ENCODE results near the gene OPN4.
"Not testable (repeated sequence)": the region's sequence is repeated elsewhere in the genome, so short reads cannot be mapped to it uniquely, and the experiment has no call there.

The OPN4 gene

DNA sequence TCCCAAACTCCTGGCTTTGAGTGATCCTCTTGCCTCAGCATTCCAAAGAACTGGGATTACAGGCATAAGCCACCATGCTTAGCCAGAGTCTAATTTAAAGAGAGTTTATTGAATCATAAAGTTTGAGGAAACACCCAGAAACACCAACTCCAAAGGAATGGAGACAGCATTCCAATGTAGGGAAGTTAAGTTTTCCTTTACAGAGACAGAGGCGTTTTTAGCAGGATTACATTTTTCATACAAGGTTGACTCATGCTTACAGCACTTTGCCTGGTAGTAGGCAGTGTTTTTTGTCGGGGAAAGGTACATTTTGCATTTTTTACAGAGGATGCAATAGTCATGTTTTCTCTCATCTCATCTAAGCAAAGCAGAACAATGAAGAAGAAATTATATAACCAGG lies 18.9 kb upstream of the OPN4 start:
- ATAC-seq (replicated peaks; ENCODE audit: extremely low read depth, poor library complexity, severe bottlenecking) (no peak), DNase-seq (ENCODE audit: low spot score in 2 of 2) (no peak)
- no peak overlapping the region for H3K27ac Mint-ChIP-seq (ENCODE audit: low read depth)
- no peaks in the 10 kb centered on the region for H3K9me3 Mint-ChIP-seq
- peaks cover 5% of the 10 kb centered on the region for H3K4me1 Mint-ChIP-seq
- H3K4me3 Mint-ChIP-seq = no peak overlapping the region
- peaks cover under 1% of the 10 kb centered on the region for H3K36me3 Mint-ChIP-seq (ENCODE audit: insufficient read depth)
- peaks cover 75% of the 10 kb centered on the region for H3K27me3 Mint-ChIP-seq

GRCh38 chr10:86636311-86636710 lies 18.0 kb upstream of the OPN4 start:
- DNase-seq (ENCODE audit: low spot score in 2 of 2) = no peak
- Mint-ChIP-seq H3K4me3 (no peak overlapping the region), H3K4me1 (peaks cover 5% of the 10 kb centered on the region), H3K36me3 (ENCODE audit: insufficient read depth) (peaks cover 1% of the 10 kb centered on the region), H3K9me3 (no peaks in the 10 kb centered on the region), H3K27me3 (peaks cover 68% of the 10 kb centered on the region), H3K27ac (ENCODE audit: low read depth) (no peak overlapping the region)
- no peak for ATAC-seq (replicated peaks; ENCODE audit: extremely low read depth, poor library complexity, severe bottlenecking)

DNA sequence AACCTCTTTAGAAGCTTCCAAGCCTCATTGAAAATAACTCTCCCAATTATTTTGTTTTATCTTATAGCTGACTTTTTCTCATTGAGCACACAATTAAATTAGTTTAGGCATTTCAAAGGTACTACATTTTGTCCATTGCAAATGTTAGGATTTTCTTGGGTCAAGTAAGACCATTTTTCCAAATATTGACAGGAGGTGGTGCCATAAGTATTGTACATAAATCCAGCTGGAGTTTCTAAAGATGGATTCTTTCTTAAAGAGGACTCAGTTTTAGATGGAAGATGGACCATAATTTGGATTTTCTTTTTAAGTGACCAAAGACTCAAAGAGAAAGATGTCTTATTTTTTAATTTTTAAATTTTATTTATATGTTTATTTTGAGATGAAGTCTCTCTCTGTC lies 12.3 kb upstream of the OPN4 start:
- no peaks in the 10 kb centered on the region for H3K9me3 Mint-ChIP-seq
- no peak for ATAC-seq (replicated peaks; ENCODE audit: extremely low read depth, poor library complexity, severe bottlenecking)

GRCh38 chr10:86642499-86642898 lies 11.8 kb upstream of the OPN4 start:
- Mint-ChIP-seq H3K9me3 (no peaks in the 10 kb centered on the region), H3K27me3 (peaks cover 22% of the 10 kb centered on the region), H3K27ac (ENCODE audit: low read depth) (no peak overlapping the region), H3K4me3 (no peak overlapping the region), H3K36me3 (ENCODE audit: insufficient read depth) (peaks cover 1% of the 10 kb centered on the region), H3K4me1 (peaks cover 7% of the 10 kb centered on the region)
- DNase-seq (ENCODE audit: low spot score in 2 of 2) (no peak), ATAC-seq (replicated peaks; ENCODE audit: extremely low read depth, poor library complexity, severe bottlenecking) (no peak)

More for the DNA sequence above, 12.3 kb upstream of the OPN4 start:
- peaks cover 7% of the 10 kb centered on the region for H3K4me1 Mint-ChIP-seq
- H3K4me3 Mint-ChIP-seq = no peak overlapping the region
- no peak for DNase-seq (ENCODE audit: low spot score in 2 of 2)
- no peak overlapping the region for H3K27ac Mint-ChIP-seq (ENCODE audit: low read depth)
- peaks cover 22% of the 10 kb centered on the region for H3K27me3 Mint-ChIP-seq
- H3K36me3 Mint-ChIP-seq (ENCODE audit: insufficient read depth) = peaks cover 1% of the 10 kb centered on the region

GRCh38 chr10:86644152-86644793 lies 10.1 kb upstream of the OPN4 start:
- H3K36me3 Mint-ChIP-seq (ENCODE audit: insufficient read depth) = peaks cover 1% of the 10 kb centered on the region
- peaks cover 7% of the 10 kb centered on the region for H3K4me1 Mint-ChIP-seq
- no peak overlapping the region for H3K4me3 Mint-ChIP-seq
- no peaks in the 10 kb centered on the region for H3K9me3 Mint-ChIP-seq
- H3K27me3 Mint-ChIP-seq = peaks cover 13% of the 10 kb centered on the region
- ATAC-seq (replicated peaks; ENCODE audit: extremely low read depth, poor library complexity, severe bottlenecking) (no peak), DNase-seq (ENCODE audit: low spot score in 2 of 2) (no peak)
- H3K27ac Mint-ChIP-seq (ENCODE audit: low read depth) = no peak overlapping the region

DNA sequence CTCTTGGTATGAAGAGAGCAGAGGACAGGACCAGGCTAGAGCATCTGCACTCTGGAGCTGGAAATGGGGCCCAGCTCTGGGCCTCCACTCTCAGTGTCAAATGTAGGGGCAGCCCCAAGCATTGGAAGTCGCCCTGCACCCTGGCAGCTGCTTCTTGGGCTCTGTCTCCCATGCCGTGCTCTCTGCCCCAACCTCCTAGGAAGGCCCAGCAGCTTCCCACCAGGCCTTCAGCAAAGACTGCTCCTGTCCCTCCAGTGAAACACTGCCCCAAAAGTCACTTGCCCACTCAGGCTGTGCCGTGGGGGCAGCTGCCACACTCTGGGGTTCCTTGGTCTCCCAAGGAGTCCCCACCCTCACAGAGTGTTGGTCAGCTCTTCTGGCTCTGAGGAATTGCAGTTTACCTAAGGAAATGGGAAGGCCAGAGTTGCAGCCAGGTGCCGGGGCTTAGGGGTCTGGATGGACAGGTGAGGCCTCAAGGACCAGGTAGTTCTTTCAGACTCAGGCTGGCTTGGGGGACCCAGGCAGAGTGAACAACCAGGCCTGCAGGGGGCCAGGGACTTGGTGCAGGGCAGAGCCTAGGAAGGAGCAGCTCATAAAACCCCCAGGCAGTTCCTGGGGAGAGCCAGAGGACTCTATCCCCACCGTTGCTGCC lies 9.4 kb upstream of the OPN4 start:
- Mint-ChIP-seq H3K27ac (ENCODE audit: low read depth) (no peak overlapping the region), H3K9me3 (no peaks in the 10 kb centered on the region), H3K36me3 (ENCODE audit: insufficient read depth) (peaks cover 1% of the 10 kb centered on the region), H3K4me1 (peaks cover 7% of the 10 kb centered on the region), H3K27me3 (peaks cover 6% of the 10 kb centered on the region), H3K4me3 (no peak overlapping the region)
- DNase-seq (ENCODE audit: low spot score in 2 of 2) = peak in 1 of 2 donors; percentile 8
- no peak for ATAC-seq (replicated peaks; ENCODE audit: extremely low read depth, poor library complexity, severe bottlenecking)

GRCh38 chr10:86645621-86646165 lies 8.7 kb upstream of the OPN4 start:
- H3K27me3 Mint-ChIP-seq; H3K4me3 Mint-ChIP-seq; H3K4me1 Mint-ChIP-seq; H3K27ac Mint-ChIP-seq (ENCODE audit: low read depth); H3K9me3 Mint-ChIP-seq; H3K36me3 Mint-ChIP-seq (ENCODE audit: insufficient read depth); ATAC-seq (replicated peaks; ENCODE audit: extremely low read depth, poor library complexity, severe bottlenecking): not testable (repeated sequence)
- DNase-seq (ENCODE audit: low spot score in 2 of 2) = peak; percentile 0 to 5

DNA sequence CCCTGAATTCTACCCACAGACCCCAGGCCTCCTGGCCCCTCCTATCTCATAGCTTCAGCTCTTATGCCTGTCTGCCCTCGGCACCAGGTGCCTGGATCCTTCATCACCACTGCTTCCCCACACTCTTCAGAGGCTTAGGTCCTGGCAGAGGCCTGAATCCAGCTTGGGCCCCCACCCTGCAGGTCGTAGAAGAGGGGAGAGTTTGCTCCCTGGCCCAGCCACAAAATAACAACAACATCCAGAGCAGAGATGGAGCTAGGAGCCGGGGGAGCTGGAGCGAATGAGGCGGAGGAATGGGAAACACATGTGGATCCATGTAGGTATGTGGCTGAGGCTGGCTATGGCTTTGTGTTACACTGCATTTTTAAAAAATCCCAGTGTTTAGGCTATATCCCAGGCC lies 7.8 kb upstream of the OPN4 start:
- DNase-seq (ENCODE audit: low spot score in 2 of 2) (no peak), ATAC-seq (replicated peaks; ENCODE audit: extremely low read depth, poor library complexity, severe bottlenecking) (no peak)
- H3K27ac Mint-ChIP-seq (ENCODE audit: low read depth) = no peak overlapping the region
- H3K27me3 Mint-ChIP-seq = peaks cover 7% of the 10 kb centered on the region
- no peaks in the 10 kb centered on the region for H3K9me3 Mint-ChIP-seq
- no peak overlapping the region for H3K4me3 Mint-ChIP-seq
- no peaks in the 10 kb centered on the region for H3K36me3 Mint-ChIP-seq (ENCODE audit: insufficient read depth)
- H3K4me1 Mint-ChIP-seq = peaks cover 7% of the 10 kb centered on the region

DNA sequence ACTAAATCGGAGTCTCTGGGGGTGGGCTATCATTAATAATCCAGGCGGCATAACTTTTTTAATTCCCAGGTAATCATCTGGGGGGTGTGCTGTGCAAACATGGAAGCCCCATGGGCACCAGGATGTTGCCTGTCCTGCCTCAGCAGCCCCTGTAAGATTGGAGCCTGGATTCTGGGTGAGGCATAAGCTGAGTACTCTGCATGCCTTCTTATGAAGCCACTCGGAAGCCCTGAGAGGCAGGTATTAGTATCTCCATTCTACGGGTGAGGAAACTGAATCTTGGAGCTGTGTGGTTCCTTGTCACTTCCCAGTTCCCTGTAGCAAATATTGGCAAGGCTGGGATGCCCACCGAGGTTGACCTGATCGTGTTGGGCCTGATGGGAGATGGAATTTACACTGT lies 7.4 kb upstream of the OPN4 start:
- peaks cover 7% of the 10 kb centered on the region for H3K4me1 Mint-ChIP-seq
- H3K36me3 Mint-ChIP-seq (ENCODE audit: insufficient read depth) = no peaks in the 10 kb centered on the region
- H3K9me3 Mint-ChIP-seq = no peaks in the 10 kb centered on the region
- H3K27ac Mint-ChIP-seq (ENCODE audit: low read depth) = no peak overlapping the region
- H3K4me3 Mint-ChIP-seq = no peak overlapping the region
- ATAC-seq (replicated peaks; ENCODE audit: extremely low read depth, poor library complexity, severe bottlenecking) = no peak
- peaks cover 7% of the 10 kb centered on the region for H3K27me3 Mint-ChIP-seq
- no peak for DNase-seq (ENCODE audit: low spot score in 2 of 2)

DNA sequence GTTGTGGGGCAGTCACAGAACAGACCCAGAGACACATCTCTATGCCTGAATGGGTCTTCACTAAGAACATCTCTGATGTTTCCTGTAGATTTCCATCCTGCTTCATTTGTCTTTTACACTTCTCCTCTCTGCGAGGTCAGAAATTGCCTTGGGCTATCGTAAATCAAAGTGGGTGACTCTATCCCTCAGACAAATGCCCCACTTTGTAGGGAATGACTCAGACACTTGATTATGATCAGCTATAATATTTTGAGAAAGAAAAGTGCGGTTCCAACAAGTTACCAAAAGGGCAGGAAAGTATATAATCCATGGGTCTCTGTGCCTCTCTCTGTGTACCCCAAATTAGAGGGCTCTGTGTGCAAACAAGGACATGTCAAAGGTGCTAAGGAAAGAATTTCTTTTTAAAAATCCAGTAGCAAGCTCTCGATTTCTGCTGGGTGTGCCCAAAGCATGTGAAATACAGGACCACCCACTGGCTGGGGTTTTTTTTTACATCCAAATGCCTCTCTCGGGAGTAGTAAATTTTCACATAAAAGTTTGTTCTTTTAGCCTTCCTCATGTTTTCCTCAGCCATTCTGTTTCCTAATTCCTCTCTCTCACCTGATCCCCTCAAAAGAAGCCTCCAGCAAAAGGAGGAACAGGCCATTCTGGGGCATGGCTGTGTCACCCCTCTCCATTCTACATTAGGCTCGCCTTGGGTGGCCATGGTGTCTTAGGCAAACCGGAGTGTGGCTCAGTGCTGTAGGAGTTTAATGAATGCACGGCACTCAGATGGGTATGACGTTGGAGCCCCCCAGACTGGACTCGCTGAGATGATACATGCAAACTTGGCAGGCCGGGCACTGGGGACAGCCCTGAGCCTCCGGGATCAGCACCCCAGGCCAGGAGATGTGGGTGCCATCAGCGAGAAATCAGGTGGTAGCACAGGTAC lies 6.3 kb upstream of the OPN4 start:
- Mint-ChIP-seq H3K27ac (ENCODE audit: low read depth) (no peak overlapping the region), H3K9me3 (no peaks in the 10 kb centered on the region), H3K4me1 (peaks cover 7% of the 10 kb centered on the region), H3K27me3 (peaks cover 7% of the 10 kb centered on the region), H3K36me3 (ENCODE audit: insufficient read depth) (no peaks in the 10 kb centered on the region), H3K4me3 (no peak overlapping the region)
- ATAC-seq (replicated peaks; ENCODE audit: extremely low read depth, poor library complexity, severe bottlenecking) = no peak
- no peak for DNase-seq (ENCODE audit: low spot score in 2 of 2)

DNA sequence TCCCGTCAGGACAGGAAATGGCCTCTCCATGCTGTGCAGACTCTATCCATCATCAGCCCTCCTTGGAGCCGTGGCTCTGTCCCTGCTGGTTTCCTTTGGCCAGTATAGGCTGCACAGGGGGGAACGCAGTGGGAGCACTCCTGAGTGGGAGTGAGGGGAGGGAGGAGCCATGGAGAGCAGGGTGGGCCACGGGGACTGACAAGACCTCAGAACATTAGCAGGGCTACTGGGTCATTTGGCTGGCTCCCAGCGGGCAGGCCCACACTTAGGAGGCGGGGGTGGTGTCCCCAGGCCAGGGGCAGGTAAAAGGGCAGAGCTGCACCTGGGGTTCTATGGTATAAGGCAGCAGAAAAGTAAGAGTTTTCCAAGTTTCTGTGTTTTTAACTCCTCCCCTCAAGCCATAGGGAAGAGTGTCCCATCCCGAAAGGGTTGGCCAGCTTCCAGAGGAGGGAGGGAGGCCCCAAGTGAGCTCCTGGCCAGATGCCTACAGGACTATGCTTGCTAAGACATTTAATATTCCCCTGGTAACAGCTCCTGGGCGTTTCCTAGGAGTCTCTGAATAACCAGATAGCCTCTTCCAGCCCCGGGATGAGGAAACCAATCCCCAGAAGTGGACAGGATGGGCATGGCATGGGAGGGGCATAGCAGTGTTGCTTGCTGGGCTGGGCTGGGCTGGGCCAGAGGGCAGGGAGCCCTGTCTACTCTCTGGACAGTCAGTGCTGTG lies 5.5 kb upstream of the OPN4 start:
- Mint-ChIP-seq H3K9me3 (no peaks in the 10 kb centered on the region), H3K36me3 (ENCODE audit: insufficient read depth) (no peaks in the 10 kb centered on the region), H3K4me3 (no peak overlapping the region), H3K27ac (ENCODE audit: low read depth) (no peak overlapping the region), H3K4me1 (no peaks in the 10 kb centered on the region), H3K27me3 (peaks cover 7% of the 10 kb centered on the region)
- DNase-seq (ENCODE audit: low spot score in 2 of 2) (no peak), ATAC-seq (replicated peaks; ENCODE audit: extremely low read depth, poor library complexity, severe bottlenecking) (no peak)

GRCh38 chr10:86649471-86650150 lies 4.7 kb upstream of the OPN4 start:
- no peaks in the 10 kb centered on the region for H3K36me3 Mint-ChIP-seq (ENCODE audit: insufficient read depth)
- ATAC-seq (replicated peaks; ENCODE audit: extremely low read depth, poor library complexity, severe bottlenecking) (no peak), DNase-seq (ENCODE audit: low spot score in 2 of 2) (no peak)
- no peaks in the 10 kb centered on the region for H3K4me1 Mint-ChIP-seq
- H3K27ac Mint-ChIP-seq (ENCODE audit: low read depth) = no peak overlapping the region
- peaks cover 7% of the 10 kb centered on the region for H3K27me3 Mint-ChIP-seq
- H3K4me3 Mint-ChIP-seq = no peak overlapping the region
- no peaks in the 10 kb centered on the region for H3K9me3 Mint-ChIP-seq

All from central memory CD8-positive, alpha-beta T cell (primary cell).